ENCODE measurements around the gene C2CD4D.
A peak's percentile ranks its signal among the peaks of the same experiment; 100 is the strongest.

The C2CD4D gene

GRCh38 chr1:151849126-151849525 lies 9.5 kb upstream of the C2CD4D start:
- DNase-seq (ENCODE audit: low read depth), result no peak
- H3K4me3 ChIP-seq (replicated peaks; ENCODE audit: low read depth, low read length), result no peak overlapping the region
- no peak for TF ChIP-seq CTCF (IDR thresholded peaks at IDR 0.05; ENCODE audit: low read length, missing control alignments)

GRCh38 chr1:151847867-151848596 lies 8.4 kb upstream of the C2CD4D start:
- DNase-seq (ENCODE audit: low read depth), result peak; percentile 56
- no peak for TF ChIP-seq CTCF (IDR thresholded peaks at IDR 0.05; ENCODE audit: low read length, missing control alignments)
- no peak overlapping the region for H3K4me3 ChIP-seq (replicated peaks; ENCODE audit: low read depth, low read length)

GRCh38 chr1:151846686-151847237 lies 7.1 kb upstream of the C2CD4D start:
- DNase-seq (ENCODE audit: low read depth), result no peak

GRCh38 chr1:151846062-151846568 lies 6.5 kb upstream of the C2CD4D start:
- peak; percentile 20 for TF ChIP-seq CTCF (IDR thresholded peaks at IDR 0.05; ENCODE audit: low read length, missing control alignments)
- H3K4me3 ChIP-seq (replicated peaks; ENCODE audit: low read depth, low read length), result no peak overlapping the region
- peak; percentile 65 for DNase-seq (ENCODE audit: low read depth)

More at GRCh38 chr1:151846686-151847237, 7.1 kb upstream of the C2CD4D start:
- no peak for TF ChIP-seq CTCF (IDR thresholded peaks at IDR 0.05; ENCODE audit: low read length, missing control alignments)
- no peak overlapping the region for H3K4me3 ChIP-seq (replicated peaks; ENCODE audit: low read depth, low read length)

GRCh38 chr1:151843398-151843797 lies 3.8 kb upstream of the C2CD4D start:
- no peak overlapping the region for H3K4me3 ChIP-seq (replicated peaks; ENCODE audit: low read depth, low read length)
- TF ChIP-seq CTCF (IDR thresholded peaks at IDR 0.05; ENCODE audit: low read length, missing control alignments), result no peak
- no peak for DNase-seq (ENCODE audit: low read depth)

DNA sequence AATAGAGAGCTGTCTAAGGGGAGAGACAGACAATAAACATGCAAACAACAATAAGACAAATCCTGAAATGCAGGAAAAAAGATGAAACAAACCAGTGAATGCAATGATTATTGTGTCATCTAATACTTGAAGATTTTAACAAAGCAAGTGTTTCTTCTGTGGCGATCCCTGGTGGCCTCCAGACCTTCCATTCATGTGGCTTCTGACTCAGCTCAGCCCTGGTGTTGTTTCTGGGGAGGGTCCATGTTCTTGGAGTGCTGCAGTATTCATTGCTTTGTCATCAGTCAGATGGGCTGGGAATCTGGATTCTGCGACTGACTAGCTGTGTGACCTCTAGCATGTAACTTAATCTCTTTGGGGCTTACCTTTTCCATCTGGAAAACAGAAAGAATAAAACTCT lies 1.5 kb upstream of the C2CD4D start:
- H3K4me3 ChIP-seq (replicated peaks; ENCODE audit: low read depth, low read length), result no peak overlapping the region
- peak; percentile 37 for DNase-seq (ENCODE audit: low read depth)
- no peak for TF ChIP-seq CTCF (IDR thresholded peaks at IDR 0.05; ENCODE audit: low read length, missing control alignments)
